Fibroblast of skin of right quadriceps (primary cell): Measurements from ENCODE around the gene TMEFF2.
"Not testable (repeated sequence)": the region's sequence is repeated elsewhere in the genome, so short reads cannot be mapped to it uniquely, and the experiment has no call there.

Experiments used
- DNase-seq: peaks from one replicate; pipeline ENCODE4 v3.0.0-alpha.2; 2013

TMEFF2 gene

DNA sequence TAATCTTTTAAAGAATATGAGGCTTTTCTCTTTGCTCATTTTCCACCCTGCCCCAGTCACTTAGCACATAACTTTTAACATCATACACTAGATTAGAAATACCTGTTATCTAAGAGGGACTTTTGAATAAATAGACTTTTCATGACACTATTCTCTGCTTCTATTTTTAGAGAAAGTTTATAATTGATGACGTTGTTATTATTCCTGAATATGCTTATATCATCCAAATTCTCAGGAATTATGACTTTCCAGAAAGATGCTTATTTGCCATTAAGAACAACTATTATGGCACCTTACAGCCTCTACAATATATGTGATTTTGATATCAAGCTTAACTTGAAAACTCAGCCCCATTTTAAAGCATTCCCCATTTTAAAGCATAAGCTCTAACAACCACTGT, 11.4 kb downstream of the TMEFF2 start:
- no peak for DNase-seq

DNA sequence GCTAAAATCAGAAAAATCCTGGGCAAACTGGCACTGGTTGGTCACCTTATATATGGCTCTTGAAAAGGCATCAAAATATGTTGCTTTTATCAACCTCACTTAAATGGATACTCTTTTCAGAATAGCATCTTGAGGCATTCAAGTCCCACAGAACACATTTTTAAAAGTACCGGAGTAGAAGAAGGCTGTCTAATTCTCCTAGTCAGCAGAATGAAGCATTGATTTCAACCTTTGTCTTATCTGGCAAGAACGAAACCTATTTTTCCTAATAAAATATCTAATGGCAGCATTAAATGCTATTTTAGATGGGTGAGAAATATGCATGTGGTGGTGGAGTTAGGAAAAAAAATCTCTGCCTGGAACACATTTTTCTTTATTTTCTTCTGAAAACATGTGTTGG, 27.8 kb downstream of the TMEFF2 start:
- no peak for DNase-seq

- no peak for DNase-seq
These were observed 28.9 kb downstream of the TMEFF2 start for GRCh38 chr2:192165842-192166241.

GRCh38 chr2:192162392-192163042, 32.2 kb downstream of the TMEFF2 start:
- peak; percentile 75 for DNase-seq

- no peak for DNase-seq
These were observed 33.0 kb downstream of the TMEFF2 start for GRCh38 chr2:192161656-192162290.

DNA sequence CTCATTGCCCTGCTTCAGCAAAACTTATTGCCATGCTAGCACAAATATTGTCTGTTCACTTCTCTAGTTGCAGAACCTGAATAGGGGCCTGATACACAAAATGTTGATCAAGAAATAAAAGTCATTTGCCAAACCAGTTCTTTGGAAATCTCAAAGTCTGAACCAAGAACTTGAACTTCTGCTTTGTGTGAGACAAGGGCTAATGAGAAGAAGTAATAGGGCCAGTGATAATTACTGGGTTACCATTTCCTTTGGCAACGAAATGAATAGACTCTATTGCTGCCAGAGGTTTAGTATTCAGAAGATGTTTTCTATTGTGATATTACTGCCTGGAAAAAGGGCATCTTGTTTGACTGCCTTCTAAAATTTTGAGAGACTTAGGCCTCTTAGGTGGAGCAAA, 35.0 kb downstream of the TMEFF2 start:
- no peak for DNase-seq

DNA sequence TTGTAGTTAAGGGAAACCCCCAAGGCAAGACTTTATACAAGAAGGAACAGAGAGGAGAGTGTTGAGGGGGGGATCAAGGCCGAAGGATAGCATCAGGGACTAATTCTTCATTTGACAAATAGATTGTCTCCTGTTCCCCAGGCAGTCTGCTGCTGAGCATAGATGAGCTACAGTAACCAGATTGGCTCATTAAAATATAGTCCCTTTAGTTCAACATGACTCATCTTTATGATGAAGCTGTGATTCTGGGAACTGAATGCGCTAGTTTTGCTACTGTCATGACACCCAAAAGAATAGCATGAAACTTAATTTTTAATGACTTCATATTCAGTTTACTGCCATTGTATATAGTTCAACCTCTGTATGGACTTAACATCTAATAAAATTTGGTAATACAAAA, 35.5 kb downstream of the TMEFF2 start:
- no peak for DNase-seq

GRCh38 chr2:192157776-192158175, 37.0 kb downstream of the TMEFF2 start:
- no peak for DNase-seq

DNA sequence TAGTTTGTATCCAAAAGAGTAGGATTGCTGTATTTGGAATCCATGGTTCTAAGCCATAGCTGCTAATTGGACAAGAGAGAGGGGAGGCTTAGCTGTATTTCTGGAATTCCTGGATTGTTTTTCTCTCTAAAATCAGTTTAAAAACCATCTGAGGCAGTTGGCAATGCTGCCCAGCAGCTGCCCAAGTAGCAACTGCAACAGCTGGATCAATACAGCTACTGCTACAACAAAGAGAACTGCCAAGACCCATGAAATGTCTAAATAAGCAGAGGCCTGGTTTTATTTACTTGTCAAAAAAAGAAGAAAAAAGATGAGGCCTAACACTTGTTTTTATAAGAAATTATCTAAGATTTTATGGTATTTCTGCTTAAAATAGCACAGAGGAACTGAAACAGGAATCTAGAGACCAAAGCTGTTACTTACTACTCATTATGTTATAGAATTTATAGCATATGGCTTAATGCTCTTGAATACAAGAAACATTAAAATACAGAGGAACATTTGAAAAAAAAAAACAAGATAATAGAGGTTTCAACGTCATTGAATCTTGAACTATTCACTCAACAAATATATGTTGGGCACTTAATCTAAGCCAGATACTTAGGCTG, 39.1 kb downstream of the TMEFF2 start:
- no peak for DNase-seq

DNA sequence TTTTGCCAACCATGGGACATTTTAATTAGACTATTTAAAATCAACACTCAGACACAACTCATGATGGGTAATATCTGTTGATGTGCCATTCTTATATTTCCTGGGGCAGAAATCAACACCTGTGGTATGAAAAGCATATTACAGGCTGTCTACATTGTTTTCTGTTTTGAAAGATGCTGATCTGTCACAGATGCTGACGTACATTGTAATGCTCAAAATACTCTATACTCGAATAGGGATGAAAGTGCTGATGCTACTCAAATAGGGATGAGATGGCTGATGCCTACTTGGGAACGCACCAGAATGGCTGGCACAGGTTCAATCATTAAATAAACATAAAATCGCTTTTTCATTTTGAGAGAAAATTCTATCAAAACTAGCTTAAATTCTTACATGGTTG, 41.2 kb downstream of the TMEFF2 start:
- DNase-seq = no peak

DNA sequence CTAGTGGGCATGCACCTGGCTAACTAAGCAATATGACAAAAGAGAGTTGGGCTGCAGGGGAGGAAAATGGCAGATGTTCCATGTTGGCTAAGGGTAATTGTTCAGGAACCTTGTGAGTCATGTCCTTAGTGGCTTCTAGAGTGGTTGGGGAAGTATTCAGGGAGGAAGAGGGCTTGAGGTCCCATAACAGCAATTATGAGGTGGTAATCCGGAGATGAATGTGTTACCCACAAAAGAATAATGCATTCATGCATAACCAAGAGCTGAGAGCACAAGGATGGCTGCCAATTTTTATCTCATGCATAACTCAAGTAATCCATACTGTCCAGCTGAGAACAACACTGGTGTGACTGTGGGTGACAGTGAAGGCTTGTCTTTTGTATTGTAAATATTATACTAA, 42.9 kb downstream of the TMEFF2 start:
- DNase-seq = peak; percentile 88

GRCh38 chr2:192150166-192150565, 44.6 kb downstream of the TMEFF2 start:
- DNase-seq = no peak

- DNase-seq = peak; percentile 87
These were observed 46.0 kb downstream of the TMEFF2 start for GRCh38 chr2:192148620-192149321.

GRCh38 chr2:192148241-192148619, 46.5 kb downstream of the TMEFF2 start:
- no peak for DNase-seq

DNA sequence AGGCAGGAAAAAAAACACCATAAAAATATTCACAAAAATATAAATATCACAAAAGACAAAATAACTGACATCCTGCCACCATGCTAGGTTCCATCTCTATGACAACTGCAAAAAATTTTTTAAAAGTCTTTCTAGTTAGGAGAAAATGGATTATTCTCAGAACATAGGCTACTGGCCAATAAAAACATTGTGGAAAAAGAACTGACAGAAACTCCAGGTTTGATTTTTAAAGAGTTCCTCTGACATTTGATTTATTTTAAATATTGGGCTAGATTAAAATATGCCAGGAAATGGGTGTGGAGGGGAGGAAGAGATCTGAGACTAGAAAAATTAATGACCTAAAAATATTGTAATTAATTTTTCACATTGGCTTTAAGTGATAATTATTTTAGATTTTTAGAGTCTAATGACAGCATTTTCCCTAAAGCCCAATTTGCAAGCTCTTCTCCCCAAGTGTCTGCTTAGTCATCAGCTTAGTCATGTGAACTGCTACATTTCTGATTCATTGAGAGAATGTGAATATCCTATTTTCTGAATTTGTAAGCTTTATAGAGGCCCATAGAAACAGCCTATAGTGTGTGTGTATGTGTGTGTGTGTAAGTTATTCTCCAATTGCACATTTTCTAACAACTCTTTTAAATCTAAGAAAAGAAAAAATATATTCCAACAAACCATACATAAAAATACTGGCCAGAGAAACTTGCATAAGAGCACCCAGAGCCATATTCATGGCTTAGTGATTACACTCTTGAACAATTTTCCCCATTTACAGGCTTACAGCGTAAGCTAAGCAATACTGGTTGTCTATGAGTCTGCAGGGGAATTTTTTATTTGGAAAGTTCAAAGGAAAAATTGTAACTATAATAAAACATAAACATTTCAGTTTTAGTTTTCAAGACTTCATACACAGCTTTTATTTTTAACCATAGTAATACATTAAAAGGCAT, 48.4 kb downstream of the TMEFF2 start:
- peak; percentile 84 for DNase-seq

GRCh38 chr2:192145496-192145895, 49.2 kb downstream of the TMEFF2 start:
- no peak for DNase-seq

DNA sequence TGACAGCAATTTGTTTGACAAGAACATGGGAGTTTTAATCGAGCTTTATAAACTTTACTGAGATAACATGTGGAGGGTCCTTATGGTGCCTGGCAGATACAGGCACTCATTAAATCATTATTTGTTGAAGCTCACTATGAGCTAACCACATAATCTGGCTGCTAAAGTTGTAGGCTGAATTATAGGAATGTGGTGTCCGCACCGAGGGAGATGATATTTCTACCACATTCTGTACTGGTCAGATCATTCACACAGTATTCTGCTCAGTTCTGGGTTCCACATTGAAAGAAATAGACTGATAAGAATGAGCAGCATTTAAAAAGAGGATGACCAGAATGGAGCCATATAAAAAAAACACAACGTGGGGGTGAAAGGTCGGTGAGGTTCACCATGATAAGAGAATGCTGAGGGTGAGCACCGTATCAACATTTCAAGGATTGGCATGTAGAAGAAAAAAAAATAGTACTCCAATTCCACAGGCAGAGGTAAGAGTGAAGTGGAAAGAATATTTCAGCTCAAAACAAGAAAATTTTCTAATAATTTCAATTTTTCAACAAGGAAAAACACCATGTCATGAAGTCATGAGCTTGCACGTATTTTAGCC, 54.4 kb downstream of the TMEFF2 start:
- no peak for DNase-seq

- DNase-seq = no peak
These were observed 54.9 kb downstream of the TMEFF2 start for GRCh38 chr2:192139813-192140212.

DNA sequence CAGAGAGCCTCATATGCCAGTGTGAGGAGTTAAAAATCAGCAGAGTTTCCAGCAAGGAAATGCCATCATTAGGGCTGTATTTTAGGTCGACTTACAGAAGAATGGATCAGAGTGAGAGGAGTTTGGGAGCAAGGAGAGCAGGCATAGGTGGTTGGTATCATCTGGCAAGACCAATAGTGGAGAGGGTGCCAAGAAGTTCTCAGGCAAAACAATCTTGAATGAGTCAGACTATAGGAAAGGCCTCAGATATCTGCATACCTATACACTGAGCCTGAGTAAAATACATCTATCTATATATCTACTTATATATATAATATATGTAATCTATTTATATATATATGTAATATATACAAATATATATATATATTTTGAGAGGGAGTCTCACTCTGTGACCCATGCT, 57.3 kb downstream of the TMEFF2 start:
- no peak for DNase-seq

DNA sequence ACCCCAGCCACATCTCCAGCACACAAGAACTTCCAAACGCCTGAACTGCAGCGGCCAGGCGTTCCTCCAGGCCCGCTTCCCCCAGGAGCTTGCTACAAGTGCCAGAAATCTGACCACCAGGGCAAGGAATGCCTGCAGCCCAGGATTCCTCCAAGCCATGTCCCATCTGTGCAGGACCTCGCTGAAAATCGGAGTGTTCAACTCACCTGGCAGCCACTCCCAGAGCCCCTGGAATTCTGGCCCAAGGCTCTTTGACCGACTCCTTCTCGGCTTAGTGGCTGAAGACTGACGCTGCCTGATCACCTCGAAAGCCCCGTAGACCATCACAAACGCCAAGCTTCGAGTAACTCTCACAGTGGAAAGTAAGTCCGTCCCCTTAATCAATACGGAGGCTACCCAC, 62.1 kb downstream of the TMEFF2 start:
- DNase-seq = not testable (repeated sequence)

DNA sequence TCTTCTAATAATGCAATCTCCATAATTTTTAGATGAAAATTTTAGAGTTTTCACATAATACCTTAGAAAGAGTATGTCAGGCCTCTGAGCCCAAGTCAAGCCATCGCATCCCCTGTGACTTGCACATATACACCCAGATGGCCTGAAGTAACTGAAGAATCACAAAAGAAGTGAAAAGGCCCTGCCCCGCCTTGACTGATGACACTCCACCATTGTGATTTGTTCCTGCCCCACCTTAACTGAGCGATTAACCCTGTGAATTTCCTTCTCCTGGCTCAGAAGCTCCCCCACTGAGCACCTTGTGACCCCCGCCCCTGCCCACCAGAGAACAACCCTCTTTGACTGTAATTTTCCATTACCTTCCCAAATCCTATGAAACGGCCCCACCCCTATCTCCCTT, 64.4 kb downstream of the TMEFF2 start:
- DNase-seq = not testable (repeated sequence)

DNA sequence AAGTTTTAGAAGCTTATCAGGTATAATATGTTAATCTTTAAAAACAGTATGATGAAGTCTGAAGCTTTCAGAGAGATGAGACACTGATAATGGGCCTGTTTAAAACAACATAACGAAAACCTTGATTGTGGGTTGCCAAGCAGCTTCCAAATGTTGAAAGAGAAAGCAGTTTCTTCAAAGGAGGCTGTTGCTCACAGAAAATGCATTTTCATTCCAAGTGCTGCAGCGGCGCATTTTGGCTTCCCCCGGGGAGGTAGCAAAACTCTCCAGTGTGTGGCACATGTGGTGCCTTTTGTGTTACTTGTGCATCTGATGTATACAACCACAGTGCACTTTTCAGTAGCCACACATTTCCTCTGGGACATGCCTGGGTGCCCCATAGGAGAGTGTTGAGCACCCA, 66.1 kb downstream of the TMEFF2 start:
- DNase-seq = no peak
